ENCODE measurements around the gene CMTM4. TPM values are rescaled to one million over a fixed set of nuclear protein-coding genes. Genes with fewer than 3 reads are reported as not detected.

The CMTM4 gene
- total RNA-seq, 1 donor from 2014 or later = 32.5 TPM

DNA sequence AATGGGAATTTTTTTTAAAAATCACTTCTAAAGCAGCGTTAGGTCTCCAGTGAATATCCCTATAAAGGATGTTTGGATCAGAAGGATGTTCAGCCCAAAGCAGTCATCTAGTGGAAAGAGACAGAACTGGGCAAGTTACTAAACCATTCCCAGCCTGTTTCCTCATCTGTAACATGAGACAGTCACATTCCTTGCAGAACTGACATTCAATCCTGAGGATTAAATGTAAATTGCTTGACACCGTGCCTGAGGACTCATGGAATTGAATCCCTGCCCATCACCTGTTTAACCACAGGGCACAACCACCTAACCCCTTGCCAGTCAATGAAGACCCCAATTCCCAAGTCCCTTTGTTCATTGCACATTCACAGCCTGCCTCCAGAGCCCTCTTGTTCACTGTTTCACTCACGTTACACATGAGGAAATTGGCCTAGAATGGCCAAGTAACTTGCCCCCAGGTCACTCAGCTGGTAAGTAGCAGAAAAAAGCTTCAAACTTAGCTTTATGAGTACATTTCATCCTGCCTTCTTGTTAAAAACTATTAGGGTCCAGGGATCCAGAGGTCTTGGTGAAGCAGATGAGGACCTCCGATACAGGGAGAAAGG, 115.8 kb downstream of the CMTM4 start:
- H3K9me3 Mint-ChIP-seq = no peaks in the 10 kb centered on the region
- peaks cover 29% of the 10 kb centered on the region for H3K27me3 Mint-ChIP-seq (ENCODE audit: low read depth)
- H3K4me1 Mint-ChIP-seq = peaks cover 31% of the 10 kb centered on the region
- no peak overlapping the region for H3K4me3 Mint-ChIP-seq
- no peaks in the 10 kb centered on the region for H3K36me3 Mint-ChIP-seq (ENCODE audit: low read depth)
- peak overlapping the region; percentile 44 for H3K27ac Mint-ChIP-seq (ENCODE audit: unreplicated experiment)
- TF ChIP-seq, protein P1, sequence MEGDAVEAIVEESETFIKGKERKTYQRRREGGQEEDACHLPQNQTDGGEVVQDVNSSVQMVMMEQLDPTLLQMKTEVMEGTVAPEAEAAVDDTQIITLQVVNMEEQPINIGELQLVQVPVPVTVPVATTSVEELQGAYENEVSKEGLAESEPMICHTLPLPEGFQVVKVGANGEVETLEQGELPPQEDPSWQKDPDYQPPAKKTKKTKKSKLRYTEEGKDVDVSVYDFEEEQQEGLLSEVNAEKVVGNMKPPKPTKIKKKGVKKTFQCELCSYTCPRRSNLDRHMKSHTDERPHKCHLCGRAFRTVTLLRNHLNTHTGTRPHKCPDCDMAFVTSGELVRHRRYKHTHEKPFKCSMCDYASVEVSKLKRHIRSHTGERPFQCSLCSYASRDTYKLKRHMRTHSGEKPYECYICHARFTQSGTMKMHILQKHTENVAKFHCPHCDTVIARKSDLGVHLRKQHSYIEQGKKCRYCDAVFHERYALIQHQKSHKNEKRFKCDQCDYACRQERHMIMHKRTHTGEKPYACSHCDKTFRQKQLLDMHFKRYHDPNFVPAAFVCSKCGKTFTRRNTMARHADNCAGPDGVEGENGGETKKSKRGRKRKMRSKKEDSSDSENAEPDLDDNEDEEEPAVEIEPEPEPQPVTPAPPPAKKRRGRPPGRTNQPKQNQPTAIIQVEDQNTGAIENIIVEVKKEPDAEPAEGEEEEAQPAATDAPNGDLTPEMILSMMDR (conservative IDR thresholded peaks at IDR 0.05) = no peak
- DNase-seq (ENCODE audit: low read depth, low spot score) = no peak

DNA sequence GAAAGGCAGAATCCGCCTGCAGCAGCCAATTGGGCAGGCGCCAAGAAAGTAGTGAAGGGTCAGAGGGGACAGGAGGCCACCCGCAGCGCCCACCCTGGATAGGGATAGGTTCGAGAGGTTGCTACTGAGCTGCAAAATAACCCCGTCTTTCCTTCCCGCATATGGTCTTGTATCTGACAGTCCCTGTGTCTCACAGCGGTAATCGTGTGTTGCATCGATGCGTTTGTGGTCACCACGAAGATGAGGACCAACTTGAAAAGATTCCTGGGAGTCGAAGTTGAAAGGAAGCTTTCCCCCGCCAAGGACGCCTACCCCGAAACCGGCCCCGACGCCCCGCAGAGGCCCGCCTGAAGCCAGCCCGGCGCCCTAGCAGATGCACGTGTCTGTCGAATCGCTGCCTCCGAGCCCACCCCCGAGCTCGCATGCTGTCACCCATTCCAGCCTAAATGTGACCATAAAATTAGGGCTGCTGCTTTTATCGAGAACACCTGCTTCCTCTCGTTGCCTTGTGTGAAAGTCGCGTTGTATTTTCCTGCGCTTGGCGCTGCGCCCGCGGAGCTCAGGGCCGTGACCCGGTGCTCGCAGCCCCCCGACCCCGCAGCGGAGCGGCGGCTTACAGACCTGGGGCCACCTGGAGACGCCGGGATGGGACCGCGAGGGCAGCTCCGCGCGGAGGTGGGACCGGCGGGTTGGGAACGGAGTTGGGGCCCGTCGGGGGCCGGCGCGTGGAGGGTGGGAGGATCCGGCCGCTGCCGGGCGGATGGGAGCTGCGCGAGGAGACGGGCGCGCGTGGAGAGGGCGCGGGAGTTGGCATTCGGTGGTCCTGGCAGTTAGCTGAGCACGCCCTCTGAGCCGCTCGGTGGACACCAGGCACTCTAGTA, 117.7 kb downstream of the CMTM4 start, which contains the start of gene CMTM2:
Gene CMTM2 (plus strand): TSS at position 813 of the 881 bp plus-strand sequence. CDS start 145 bp downstream, outside the sequence.
- no peak for DNase-seq (ENCODE audit: low read depth, low spot score)
- Mint-ChIP-seq H3K27me3 (ENCODE audit: low read depth) (peaks cover 29% of the 10 kb centered on the region), H3K9me3 (no peaks in the 10 kb centered on the region), H3K27ac (ENCODE audit: unreplicated experiment) (peak within 1 kb of the TSS; percentile 94), H3K4me1 (peaks cover 24% of the 10 kb centered on the region), H3K4me3 (no peak within 1 kb of the TSS), H3K36me3 (ENCODE audit: low read depth) (no peaks in the 10 kb centered on the region)
- TF ChIP-seq, protein P1 (conservative IDR thresholded peaks at IDR 0.05) = no peak

- TF ChIP-seq, protein P1 (conservative IDR thresholded peaks at IDR 0.05) = no peak
Measured at GRCh38 chr16:66576296-66576695, 120.2 kb downstream of the CMTM4 start.

DNA sequence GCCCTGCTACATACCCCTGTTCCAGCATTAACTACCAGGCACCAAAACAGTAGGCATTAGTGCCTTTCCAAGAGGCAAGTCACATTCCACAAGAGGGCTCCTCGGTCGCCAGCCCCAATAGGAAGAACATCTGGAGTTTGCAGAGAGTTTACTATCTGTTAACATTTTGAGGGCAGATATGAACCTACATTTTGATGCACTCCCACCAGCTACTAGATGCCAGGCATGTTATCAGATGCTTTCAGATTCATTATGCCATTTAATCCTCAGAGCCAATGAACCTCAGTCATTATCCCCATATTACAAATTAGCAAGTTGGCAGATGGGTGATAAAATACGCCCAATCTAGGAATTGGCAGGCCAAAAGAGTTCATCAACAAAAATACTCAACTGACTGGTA, 121.5 kb downstream of the CMTM4 start:
- Mint-ChIP-seq H3K36me3 (ENCODE audit: low read depth) (no peaks in the 10 kb centered on the region), H3K4me3 (no peak overlapping the region), H3K27ac (ENCODE audit: unreplicated experiment) (no peak overlapping the region)

More at GRCh38 chr16:66576296-66576695, 120.2 kb downstream of the CMTM4 start:
- H3K36me3 Mint-ChIP-seq (ENCODE audit: low read depth) = no peaks in the 10 kb centered on the region
- H3K4me3 Mint-ChIP-seq = no peak overlapping the region
- no peak overlapping the region for H3K27ac Mint-ChIP-seq (ENCODE audit: unreplicated experiment)
- H3K9me3 Mint-ChIP-seq = no peaks in the 10 kb centered on the region
- no peak for DNase-seq (ENCODE audit: low read depth, low spot score)
- peaks cover 11% of the 10 kb centered on the region for H3K4me1 Mint-ChIP-seq
- peaks cover 29% of the 10 kb centered on the region for H3K27me3 Mint-ChIP-seq (ENCODE audit: low read depth)

GRCh38 chr16:66574531-66574930, 122.0 kb downstream of the CMTM4 start:
- Mint-ChIP-seq H3K27me3 (ENCODE audit: low read depth) (peaks cover 23% of the 10 kb centered on the region), H3K4me3 (no peak overlapping the region)

More for the DNA sequence above, 121.5 kb downstream of the CMTM4 start:
- Mint-ChIP-seq H3K9me3 (no peaks in the 10 kb centered on the region), H3K27me3 (ENCODE audit: low read depth) (peaks cover 29% of the 10 kb centered on the region), H3K4me1 (no peaks in the 10 kb centered on the region)
- TF ChIP-seq, protein P1 (conservative IDR thresholded peaks at IDR 0.05) = no peak
- DNase-seq (ENCODE audit: low read depth, low spot score) = no peak

More at GRCh38 chr16:66574531-66574930, 122.0 kb downstream of the CMTM4 start:
- H3K36me3 Mint-ChIP-seq (ENCODE audit: low read depth) = no peaks in the 10 kb centered on the region
- no peaks in the 10 kb centered on the region for H3K4me1 Mint-ChIP-seq
- no peak overlapping the region for H3K27ac Mint-ChIP-seq (ENCODE audit: unreplicated experiment)
- TF ChIP-seq, protein P1 (conservative IDR thresholded peaks at IDR 0.05) = no peak
- no peaks in the 10 kb centered on the region for H3K9me3 Mint-ChIP-seq
- no peak for DNase-seq (ENCODE audit: low read depth, low spot score)

Measured in neural crest cell (in vitro differentiated cells).